HG03571 (cell line): Measurements from ENCODE around the gene GKAP1.
A peak's percentile ranks its signal among the peaks of the same experiment; 100 is the strongest.
"Not testable (repeated sequence)": the region's sequence is repeated elsewhere in the genome, so short reads cannot be mapped to it uniquely, and the experiment has no call there.

Experiments
- ATAC-seq: cut with Tn5 transposase; IDR thresholded peaks from one replicate; pipeline ENCODE4 v1.9.1; 2021; ENCODE audit not compliant: unreplicated experiment

GKAP1 gene

GRCh38 chr9:83817356-83818278, at the start of gene GKAP1:
GKAP1 (minus strand) TSS chr9:83817769; CDS start chr9:83806517, 11,252 bp downstream.
- peak; percentile 84 for ATAC-seq

DNA sequence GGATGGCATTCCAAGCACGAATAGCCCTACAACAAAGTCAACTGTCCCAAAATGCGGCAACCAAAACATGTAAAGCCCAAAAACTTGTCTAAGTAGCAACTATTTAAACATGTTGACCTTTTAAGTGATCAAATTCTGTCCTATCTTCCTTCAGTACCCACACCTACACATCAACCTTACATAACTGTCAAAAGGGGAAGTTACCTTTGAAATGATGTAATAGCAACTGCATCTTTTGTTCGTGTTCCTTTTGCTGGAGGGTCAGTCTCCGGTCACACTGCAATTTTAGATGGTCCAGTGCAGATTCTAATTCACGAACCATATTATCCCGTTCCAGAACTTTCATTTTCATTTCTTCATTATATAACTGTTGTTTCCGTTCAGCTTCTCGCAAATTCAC, 32.3 kb upstream of the GKAP1 start:
- ATAC-seq = peak; percentile 81

GRCh38 chr9:83837070-83837643, 19.6 kb upstream of the GKAP1 start:
- ATAC-seq = not testable (repeated sequence)

GRCh38 chr9:83830426-83831071, 13.0 kb upstream of the GKAP1 start:
- ATAC-seq = not testable (repeated sequence)

GRCh38 chr9:83824986-83825623, 7.5 kb upstream of the GKAP1 start:
- ATAC-seq = not testable (repeated sequence)

GRCh38 chr9:83817011-83817355, 586 bp downstream of the GKAP1 start:
- not testable (repeated sequence) for ATAC-seq

DNA sequence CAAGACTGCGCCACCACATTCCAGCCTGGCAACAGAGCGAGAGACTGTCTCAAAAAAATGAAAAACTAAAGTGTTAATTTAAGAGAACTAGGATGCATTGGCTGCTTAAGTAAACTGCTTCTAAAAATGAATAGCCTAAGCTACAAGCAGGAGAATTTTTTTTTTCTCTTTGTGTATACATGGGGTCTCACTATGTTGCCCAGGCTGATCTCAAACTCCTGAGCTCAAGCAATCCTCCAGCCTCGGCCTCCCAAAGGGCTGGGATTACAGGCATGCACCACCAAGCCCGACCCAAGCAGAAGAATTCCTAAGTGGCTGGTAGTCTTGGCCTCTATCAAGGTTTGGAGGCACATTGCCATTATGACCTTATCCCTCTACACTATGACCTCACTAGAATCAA, 2.4 kb downstream of the GKAP1 start:
- not testable (repeated sequence) for ATAC-seq

GRCh38 chr9:83809213-83809612, 8.4 kb downstream of the GKAP1 start:
- ATAC-seq = not testable (repeated sequence)

GRCh38 chr9:83804454-83804853, 13.1 kb downstream of the GKAP1 start:
- not testable (repeated sequence) for ATAC-seq

DNA sequence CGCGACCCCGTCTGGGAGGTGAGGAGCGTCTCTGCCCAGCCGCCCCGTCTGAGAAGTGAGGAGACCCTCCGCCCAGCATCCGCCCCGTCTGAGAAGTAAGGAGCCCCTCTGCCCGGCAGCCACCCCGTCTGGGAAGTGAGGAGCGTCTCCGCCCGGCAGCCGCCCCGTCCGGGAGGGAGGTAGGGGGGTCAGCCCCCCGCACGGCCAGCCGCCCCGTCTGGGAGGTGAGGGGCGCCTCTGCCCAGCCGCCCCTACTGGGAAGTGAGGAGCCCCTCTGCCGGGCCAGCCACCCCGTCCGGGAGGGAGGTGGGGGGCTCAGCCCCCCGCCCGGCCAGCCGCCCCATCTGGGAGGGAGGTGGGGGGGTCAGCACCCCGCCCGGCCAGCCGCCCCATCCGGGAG, 13.6 kb downstream of the GKAP1 start:
- ATAC-seq = not testable (repeated sequence)

DNA sequence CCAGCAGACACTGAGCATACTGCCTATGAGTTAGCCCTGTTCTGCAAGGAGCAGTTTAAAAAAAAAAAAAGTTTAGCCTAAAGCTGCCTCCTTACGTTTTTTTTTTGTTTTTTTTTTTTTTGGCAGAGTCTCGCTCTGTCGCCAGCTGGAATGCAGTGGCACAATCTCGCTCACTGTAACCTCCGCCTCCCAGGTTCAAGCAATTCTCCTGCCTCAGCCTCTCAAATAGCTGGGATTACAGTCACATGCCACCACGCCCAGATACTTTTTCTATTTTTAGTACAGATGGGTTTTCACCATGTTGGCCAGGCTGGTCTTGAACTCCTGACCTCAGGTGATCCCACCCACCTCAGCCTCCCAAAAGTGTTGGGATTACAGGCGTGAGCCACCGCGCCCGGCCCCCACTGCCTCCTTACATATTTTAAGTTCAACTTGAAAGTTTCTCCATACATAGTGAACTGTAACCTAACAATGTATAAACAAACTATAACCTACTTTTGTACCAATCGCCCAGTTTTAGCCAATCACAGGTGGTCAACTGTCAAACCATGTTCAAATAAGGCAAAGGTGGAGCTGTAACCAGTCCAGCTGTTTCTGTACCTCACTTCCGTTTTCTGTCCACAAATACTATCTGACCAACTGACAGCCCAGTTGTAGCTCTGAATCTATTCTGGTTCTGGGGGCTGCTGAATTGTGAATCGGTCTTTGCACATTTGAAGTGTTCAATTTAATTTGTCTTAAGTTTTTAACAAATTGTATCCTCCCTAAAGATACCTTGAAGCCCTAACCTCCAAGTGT, 17.1 kb downstream of the GKAP1 start:
- ATAC-seq = no peak

DNA sequence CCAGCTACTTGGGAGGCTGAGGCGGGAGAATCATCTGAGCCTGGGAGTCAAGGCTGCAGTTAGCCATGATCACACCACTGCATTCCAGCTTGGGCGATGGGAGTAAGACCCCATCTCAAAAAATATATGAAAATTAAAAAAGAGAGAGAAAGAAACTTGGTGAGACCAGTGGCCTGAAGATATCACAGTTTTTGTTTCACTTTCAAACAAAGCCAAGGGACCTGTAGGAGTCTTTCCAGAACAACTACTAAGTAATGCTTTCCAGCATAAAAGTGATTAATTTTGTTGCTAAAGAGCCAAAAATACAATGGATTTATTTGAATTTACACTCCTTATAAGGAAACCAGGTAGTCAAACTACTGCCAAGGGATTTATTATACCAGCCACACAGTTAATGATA, 23.5 kb downstream of the GKAP1 start:
- no peak for ATAC-seq

DNA sequence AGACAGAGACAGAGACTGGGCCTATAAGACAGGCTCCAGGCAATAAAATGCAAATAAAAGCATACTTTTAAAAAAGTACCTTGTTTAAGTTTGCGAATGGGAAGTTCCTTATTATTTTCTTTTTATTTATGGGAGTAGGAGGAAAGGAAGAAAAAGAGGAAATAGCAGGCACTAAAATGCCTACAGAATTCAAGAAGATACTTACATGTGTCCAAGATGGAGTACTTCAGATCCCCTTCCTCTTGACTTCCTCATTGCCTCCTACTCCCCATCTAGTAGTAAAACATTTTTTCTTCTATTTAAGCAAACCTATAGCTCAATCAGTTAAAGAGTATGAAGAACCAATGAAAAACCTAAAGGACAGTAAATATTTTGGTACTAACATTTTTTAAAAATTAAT, 24.8 kb downstream of the GKAP1 start:
- no peak for ATAC-seq

- ATAC-seq = no peak
These were observed 39.4 kb downstream of the GKAP1 start for GRCh38 chr9:83778164-83778563.

DNA sequence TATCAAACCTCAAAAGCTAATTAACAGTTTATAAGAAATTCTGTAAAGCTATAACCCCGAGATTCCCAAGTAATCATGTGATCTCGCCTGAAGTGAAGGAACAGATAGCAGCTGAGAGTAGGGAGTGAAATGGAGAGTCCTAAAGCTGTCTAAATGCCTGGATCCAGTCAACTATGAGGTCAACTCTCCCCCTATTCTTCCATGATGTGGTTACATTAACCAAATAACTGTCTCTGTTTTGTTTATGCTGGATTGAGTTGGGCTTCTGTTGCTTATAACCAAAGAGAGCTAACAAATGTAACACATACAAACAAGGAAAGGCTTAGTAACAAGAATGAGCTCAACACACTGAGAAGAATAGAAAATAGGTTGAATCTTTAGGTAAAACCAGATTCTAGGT, 41.6 kb downstream of the GKAP1 start:
- no peak for ATAC-seq

DNA sequence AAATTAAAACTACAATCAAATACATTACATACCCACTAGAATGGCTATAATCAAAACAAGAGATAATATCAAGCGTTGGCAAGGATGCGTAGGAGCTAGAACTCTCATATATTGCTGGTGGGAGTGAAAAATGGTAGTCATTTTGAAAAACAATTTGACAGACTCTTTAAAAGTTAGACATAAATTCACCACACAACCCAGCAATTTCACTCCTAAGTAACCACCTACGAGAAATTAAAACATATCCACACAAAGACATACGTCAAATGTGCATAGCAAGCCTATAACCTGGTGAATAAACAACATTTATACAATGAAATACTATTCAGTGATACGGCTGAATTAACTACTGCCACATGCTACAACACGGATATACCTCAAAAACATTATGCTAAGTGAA, 44.7 kb downstream of the GKAP1 start:
- ATAC-seq = no peak

- ATAC-seq = no peak
These were observed 52.2 kb downstream of the GKAP1 start for GRCh38 chr9:83765376-83765775.

DNA sequence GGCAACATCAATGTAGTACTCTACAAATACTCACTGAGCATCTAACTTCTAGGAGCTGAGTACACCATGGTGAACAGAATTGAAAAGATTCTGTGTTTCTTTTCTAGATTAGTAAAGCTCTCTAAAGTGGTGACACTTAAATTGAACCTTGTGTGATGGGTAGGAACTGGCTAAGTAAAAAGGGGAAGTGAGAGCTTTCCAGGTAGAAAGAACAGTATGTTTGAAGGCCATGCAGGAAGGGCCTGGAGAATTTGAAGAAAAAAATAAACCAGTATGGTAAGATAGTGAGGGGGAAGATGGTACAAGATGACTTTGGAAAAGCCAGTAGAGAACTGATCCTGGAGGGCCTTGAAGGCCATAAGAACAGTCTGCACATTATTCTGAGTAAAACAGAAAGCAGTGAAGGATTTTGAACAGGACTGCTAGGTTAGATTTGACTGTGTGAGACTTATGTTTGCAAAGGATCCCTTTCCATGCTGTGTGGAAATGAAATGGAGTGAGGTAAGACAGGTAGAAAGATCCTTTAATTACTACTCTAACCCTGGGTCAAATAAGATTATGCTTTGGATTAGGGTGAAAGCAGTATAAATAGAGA, 63.1 kb downstream of the GKAP1 start:
- ATAC-seq = no peak

- no peak for ATAC-seq
These were observed 67.9 kb downstream of the GKAP1 start for GRCh38 chr9:83749706-83750105.

DNA sequence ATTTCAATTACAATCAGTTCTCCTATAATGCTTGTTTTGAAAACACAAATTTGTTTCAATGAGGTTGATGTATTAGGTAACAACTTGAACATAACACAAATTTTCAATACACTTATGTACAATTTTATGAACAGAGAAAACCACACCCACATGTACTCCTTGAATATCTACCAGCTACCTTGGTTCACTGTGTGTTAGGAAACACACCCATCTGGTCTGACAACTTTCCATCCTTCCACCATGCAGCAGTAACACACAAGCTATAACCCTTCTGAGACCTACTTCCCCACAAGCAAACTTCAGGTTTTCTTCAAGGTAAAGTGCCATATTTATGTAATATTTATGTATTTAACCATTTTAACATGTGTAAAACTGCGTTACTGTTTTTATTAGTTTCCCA, 73.4 kb downstream of the GKAP1 start:
- no peak for ATAC-seq
